B cell (primary cell): Measurements from ENCODE around the gene ELL. TPM values are rescaled to one million over a fixed set of nuclear protein-coding genes. Genes with fewer than 3 reads are reported as not detected.

ENCODE experiments used
- ATAC-seq: fragments of 200-7000 bp; cut with Tn5 transposase; one replicate; pipeline ENCODE4 v1.10.0; 2021; ENCODE audit warnings: low read depth, mild to moderate bottlenecking, moderate number of reproducible peaks, moderate library complexity
- CTCF ChIA-PET: fragments of 350-600 bp; sonication (Branson Sonifier 250); formaldehyde crosslinking; loops from one replicate; lab custom pipeline; 2021; ENCODE audit warnings: antibody characterized with exemption, inconsistent platforms; lab: Charles Lee
- POLR2A ChIA-PET: fragments of 350-600 bp; sonication (Branson Sonifier 250); formaldehyde crosslinking; loops from one replicate; lab custom pipeline; 2021; ENCODE audit warnings: antibody characterized with exemption; lab: Charles Lee
- DNase-seq: peaks from one replicate; pipeline ENCODE4 v3.0.0; 2013
- H2AFZ ChIP-seq: 2 replicates; pipeline ENCODE4 v1.6.1; 2012; ENCODE audit warnings: mild to moderate bottlenecking, low read depth, low read length; ENCODE audit not compliant: insufficient read depth, poor library complexity, severe bottlenecking
- H3K27ac ChIP-seq, 2 donors: 1 replicate in 1 of 2; 2 replicates in 1 of 2; pipeline ENCODE4 v1.5.1; 2012 to 2013; ENCODE audit warnings: low read length in 2 of 2, mild to moderate bottlenecking in 2 of 2, moderate library complexity in 1 of 2
- H3K27me3 ChIP-seq, 4 experiments: fragments of 200-600 bp in 1 of 4; sonication (generic) in 1 of 4; replicated peaks in 1 of 4; 1 replicate in 2 of 4; 2 replicates in 2 of 4; pipeline versions ENCODE4 v1.6.1 to v1.7.0; 2013 to 2016; ENCODE audit warnings: low read length in 3 of 4, mild to moderate bottlenecking in 2 of 4, mixed read lengths in 1 of 4, moderate library complexity in 1 of 4; ENCODE audit not compliant: insufficient read depth in 4 of 4, control insufficient read depth in 3 of 4; ENCODE audit errors: control extremely low read depth in 1 of 4
- H3K36me3 ChIP-seq, 2 experiments: replicated peaks in 1 of 2; 1 replicate in 1 of 2; 2 replicates in 1 of 2; pipeline versions ENCODE4 v1.6.1 to v1.7.1; 2013; ENCODE audit warnings: low read length in 1 of 2; ENCODE audit not compliant: insufficient read depth in 2 of 2, control insufficient read depth in 1 of 2; ENCODE audit errors: control extremely low read depth in 1 of 2, extremely low read depth in 1 of 2
- H3K4me1 ChIP-seq, 2 donors: fragments of 200-600 bp in 1 of 2; sonication (generic) in 1 of 2; 1 replicate in 1 of 2; 2 replicates in 1 of 2; pipeline versions ENCODE4 v1.5.1 to v1.6.1; 2013 to 2017; ENCODE audit warnings: low read length in 2 of 2; ENCODE audit not compliant: control insufficient read depth in 2 of 2, insufficient read depth in 2 of 2
- H3K4me2 ChIP-seq: replicated peaks from 2 replicates; pipeline ENCODE3; 2012; ENCODE audit warnings: mild to moderate bottlenecking, low read depth, low read length; ENCODE audit not compliant: poor library complexity, severe bottlenecking
- H3K4me3 ChIP-seq, 5 experiments: fragments of 200-600 bp in 1 of 5; sonication (generic) in 1 of 5; 1 replicate in 3 of 5; 2 replicates in 2 of 5; pipeline versions ENCODE4 v1.5.1 to v1.7.0; 2011 to 2016; ENCODE audit warnings: low read length in 4 of 5, mild to moderate bottlenecking in 4 of 5, low read depth in 2 of 5, control low read depth in 1 of 5, moderate library complexity in 1 of 5; ENCODE audit not compliant: insufficient read depth in 1 of 5; ENCODE audit errors: control extremely low read depth in 1 of 5, extremely low read depth in 1 of 5
- H3K79me2 ChIP-seq: fragments of 200-600 bp; sonication (generic); one replicate; pipeline ENCODE4 v1.6.0; 2016; ENCODE audit warnings: low read length; ENCODE audit not compliant: control insufficient read depth, insufficient read depth
- H3K9ac ChIP-seq: fragments of 200-600 bp; sonication (generic); 2 replicates; pipeline ENCODE4 v1.6.1; 2017; ENCODE audit warnings: mild to moderate bottlenecking, low read length, moderate library complexity
- H3K9me3 ChIP-seq, 3 donors: one replicate each; pipeline versions ENCODE4 v1.6.1 to v1.7.1; 2013; ENCODE audit warnings: low read length in 2 of 3; ENCODE audit not compliant: control insufficient read depth in 2 of 3, insufficient read depth in 1 of 3; ENCODE audit errors: control extremely low read depth in 1 of 3
- H4K20me1 ChIP-seq: 2 replicates; pipeline ENCODE4 v1.6.0; 2012; ENCODE audit warnings: mild to moderate bottlenecking, low read length; ENCODE audit not compliant: insufficient read depth, control insufficient read depth, poor library complexity, severe bottlenecking
- H3K27ac Mint-ChIP-seq: one replicate; pipeline ENCODE4 v1.8.0; 2021; ENCODE audit warnings: mixed read lengths
- H3K27me3 Mint-ChIP-seq: one replicate; pipeline ENCODE4 v1.8.0; 2021; ENCODE audit warnings: mixed read lengths
- H3K4me1 Mint-ChIP-seq: one replicate; pipeline ENCODE4 v1.8.0; 2021; ENCODE audit warnings: mixed read lengths
- H3K4me3 Mint-ChIP-seq: one replicate; pipeline ENCODE4 v1.8.0; 2021; ENCODE audit warnings: mixed read lengths
- H3K9me3 Mint-ChIP-seq: one replicate; pipeline ENCODE4 v1.8.0; 2022; ENCODE audit warnings: mixed read lengths; ENCODE audit not compliant: insufficient read depth
- EZH2 ChIP-seq: IDR thresholded peaks from 2 replicates; pipeline ENCODE4 v1.6.1; 2012; ENCODE audit warnings: borderline replicate concordance, low read depth, mild to moderate bottlenecking, moderate library complexity, low read length; ENCODE audit not compliant: insufficient read depth, poor library complexity, severe bottlenecking
- WGBS: methylation state at CpG from one replicate; pipeline ENCODE4 v1.1.5; 2013; ENCODE audit warnings: missing lambda C conversion rate; ENCODE audit not compliant: insufficient coverage; 5-methylcytosine and 5-hydroxymethylcytosine counted together
- intact Hi-C: fragments of 100-400 bp; cut with micrococcal nuclease; formaldehyde crosslinking; loops from one replicate; pipeline ENCODE4 v1.10.0; 2022
- polyA plus RNA-seq: library from polyadenylated mRNA; depleted of rRNA; stranded (reverse); fragments of >200 nt; gene quantifications from 2 replicates; pipeline ENCODE4 v1.2.3, GENCODE V29; 2012
- total RNA-seq, 2 donors: library from RNA; stranded (reverse); fragments of 120-200 nt in 1 of 2; gene quantifications; 1 replicate in 1 of 2; 2 replicates in 1 of 2; pipeline versions ENCODE4 v1.2.3 to v1.2.4, GENCODE V29; 2013 to 2022
- TF ChIP-seq, protein P1 (sequence below): fragments of 200-600 bp; IDR thresholded peaks from one replicate; pipeline ENCODE4 v1.8.0; 2022; ENCODE audit warnings: antibody characterized with exemption, mild to moderate bottlenecking

Gene ELL
- total and polyA plus RNA-seq, 2 donors (not counting 1 experiment from before 2014, with no cell fraction given): 21.2 to 31.4 TPM

DNA sequence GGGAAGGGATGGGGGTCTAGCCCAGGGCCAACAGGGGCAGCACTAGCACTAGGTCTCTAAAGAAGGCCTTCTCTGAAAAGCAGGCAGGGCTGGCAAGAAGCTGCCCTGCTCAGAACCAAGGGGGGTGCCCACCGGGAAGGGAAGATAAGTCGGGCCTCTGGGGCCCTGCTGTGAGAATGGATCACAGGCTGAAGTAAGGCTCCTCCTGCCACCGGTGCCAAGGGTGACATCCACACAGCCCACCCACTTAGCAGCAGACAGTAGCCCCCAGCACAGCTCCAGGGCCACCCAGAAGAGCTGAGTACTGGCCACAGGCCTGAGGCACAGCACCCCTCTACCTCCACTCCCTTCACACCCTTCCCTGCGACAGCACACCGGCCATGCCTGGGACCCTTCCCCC, 5.9 kb downstream of the ELL start:
- no peak overlapping the region for H3K4me2 ChIP-seq
- CTCF ChIA-PET: no interaction called here

DNA sequence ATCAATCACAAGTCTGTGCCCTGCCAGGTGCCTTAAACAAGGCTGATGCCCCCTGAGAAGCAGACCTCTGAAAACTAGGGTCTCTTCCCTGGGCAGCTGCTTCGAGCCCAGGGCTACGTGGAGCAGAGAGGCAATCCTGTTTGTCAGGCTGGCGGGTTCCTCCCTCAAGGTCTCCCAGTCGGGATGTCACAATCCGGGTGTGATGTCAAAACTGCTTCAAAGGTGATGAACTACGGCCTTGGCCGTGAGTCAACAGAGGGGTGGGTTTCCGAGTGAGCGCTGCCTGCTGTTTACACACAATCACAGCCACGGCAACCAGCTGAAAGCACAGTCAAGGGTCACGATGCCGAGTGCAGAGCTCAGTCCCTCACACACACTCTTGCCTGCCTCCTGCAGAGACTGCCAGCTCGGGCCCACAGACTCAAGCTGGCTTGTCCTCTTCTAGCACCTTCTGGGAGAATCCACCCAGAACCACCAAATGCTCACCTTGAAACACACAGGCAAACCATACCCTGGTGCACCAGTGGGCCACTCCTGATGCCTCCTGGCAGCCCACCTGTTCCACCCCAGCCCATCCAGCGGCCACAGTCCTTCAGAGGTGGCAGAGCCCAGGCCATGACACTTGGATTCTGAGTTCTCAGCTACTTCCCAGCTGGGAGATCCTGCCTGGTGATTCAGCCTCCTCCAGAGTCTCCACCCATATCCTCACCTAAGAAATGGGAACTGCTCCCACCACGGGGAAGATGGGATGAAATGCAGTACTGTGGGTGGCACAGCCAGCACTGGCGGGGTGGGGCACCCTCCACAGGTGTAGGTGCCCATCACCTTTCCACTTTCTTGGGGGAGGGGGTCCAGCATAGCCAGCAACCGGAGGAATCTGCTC, 6.8 kb downstream of the ELL start:
- H3K4me3 Mint-ChIP-seq: no peak overlapping the region

More for the DNA sequence above, 5.9 kb downstream of the ELL start:
- peaks cover 0 to 4% of the 10 kb centered on the region in 2 experiments for H3K36me3 ChIP-seq
- DNase-seq: no peak
- no peaks in the 10 kb centered on the region for H3K9me3 Mint-ChIP-seq
- peaks cover 98% of the 10 kb centered on the region for H3K79me2 ChIP-seq
- no peak overlapping the region for H3K27ac Mint-ChIP-seq
- intact Hi-C loops: no loop called here
- TF ChIP-seq EZH2: no peak
- TF ChIP-seq, protein P1, sequence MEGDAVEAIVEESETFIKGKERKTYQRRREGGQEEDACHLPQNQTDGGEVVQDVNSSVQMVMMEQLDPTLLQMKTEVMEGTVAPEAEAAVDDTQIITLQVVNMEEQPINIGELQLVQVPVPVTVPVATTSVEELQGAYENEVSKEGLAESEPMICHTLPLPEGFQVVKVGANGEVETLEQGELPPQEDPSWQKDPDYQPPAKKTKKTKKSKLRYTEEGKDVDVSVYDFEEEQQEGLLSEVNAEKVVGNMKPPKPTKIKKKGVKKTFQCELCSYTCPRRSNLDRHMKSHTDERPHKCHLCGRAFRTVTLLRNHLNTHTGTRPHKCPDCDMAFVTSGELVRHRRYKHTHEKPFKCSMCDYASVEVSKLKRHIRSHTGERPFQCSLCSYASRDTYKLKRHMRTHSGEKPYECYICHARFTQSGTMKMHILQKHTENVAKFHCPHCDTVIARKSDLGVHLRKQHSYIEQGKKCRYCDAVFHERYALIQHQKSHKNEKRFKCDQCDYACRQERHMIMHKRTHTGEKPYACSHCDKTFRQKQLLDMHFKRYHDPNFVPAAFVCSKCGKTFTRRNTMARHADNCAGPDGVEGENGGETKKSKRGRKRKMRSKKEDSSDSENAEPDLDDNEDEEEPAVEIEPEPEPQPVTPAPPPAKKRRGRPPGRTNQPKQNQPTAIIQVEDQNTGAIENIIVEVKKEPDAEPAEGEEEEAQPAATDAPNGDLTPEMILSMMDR: no peak
- POLR2A ChIA-PET: no interaction called here
- no peaks in the 10 kb centered on the region for H3K27me3 Mint-ChIP-seq
- no peaks in the 10 kb centered on the region for H3K9me3 ChIP-seq
- 87% methylated on average over 5 of the region's 5 CpGs for WGBS
- H3K9ac ChIP-seq: no peak overlapping the region
- peaks cover 42% of the 10 kb centered on the region for H3K4me1 Mint-ChIP-seq
- no peak overlapping the region for H2AFZ ChIP-seq
- H3K4me1 ChIP-seq: peaks cover 5 to 21% of the 10 kb centered on the region in 2 donors
- H3K27ac ChIP-seq: no peak overlapping the region
- no peak overlapping the region for H3K4me3 ChIP-seq
- H4K20me1 ChIP-seq: peaks cover 89% of the 10 kb centered on the region
- no peak for ATAC-seq
- no peaks in the 10 kb centered on the region for H3K27me3 ChIP-seq
- H3K4me3 Mint-ChIP-seq: no peak overlapping the region

More for the DNA sequence above, 6.8 kb downstream of the ELL start:
- TF ChIP-seq, protein P1: no peak
- no peak for TF ChIP-seq EZH2
- H4K20me1 ChIP-seq: peaks cover 96% of the 10 kb centered on the region
- H3K9ac ChIP-seq: no peak overlapping the region
- no peak overlapping the region for H2AFZ ChIP-seq
- H3K27me3 ChIP-seq: no peaks in the 10 kb centered on the region
- H3K36me3 ChIP-seq: peaks cover 0 to 6% of the 10 kb centered on the region in 2 experiments
- DNase-seq (no peak), ATAC-seq (no peak)
- no peak overlapping the region for H3K27ac ChIP-seq
- no peaks in the 10 kb centered on the region for H3K9me3 ChIP-seq
- POLR2A ChIA-PET: no interaction called here
- H3K4me1 ChIP-seq: peaks cover 4 to 12% of the 10 kb centered on the region in 2 donors
- Mint-ChIP-seq H3K4me1 (peaks cover 38% of the 10 kb centered on the region), H3K27me3 (no peaks in the 10 kb centered on the region), H3K9me3 (no peaks in the 10 kb centered on the region), H3K27ac (no peak overlapping the region)
- H3K4me2 ChIP-seq: no peak overlapping the region
- H3K79me2 ChIP-seq: peaks cover 99% of the 10 kb centered on the region
- 90% methylated on average over 13 of the region's 17 CpGs for WGBS
- intact Hi-C loops: no loop called here
- CTCF ChIA-PET: no interaction called here
- no peak overlapping the region for H3K4me3 ChIP-seq
